SKM-1 treated with dmso at 0.1 percent for 144 hours (cell line): Measurements from ENCODE around the gene LRRC45.
A peak's percentile ranks its signal among the peaks of the same experiment; 100 is the strongest.

ENCODE experiments used
- DNase-seq: peaks from one replicate; lab custom pipeline; 2025; ENCODE audit not compliant: unreplicated experiment; lab: John Stamatoyannopoulos, UW

Gene LRRC45

DNA sequence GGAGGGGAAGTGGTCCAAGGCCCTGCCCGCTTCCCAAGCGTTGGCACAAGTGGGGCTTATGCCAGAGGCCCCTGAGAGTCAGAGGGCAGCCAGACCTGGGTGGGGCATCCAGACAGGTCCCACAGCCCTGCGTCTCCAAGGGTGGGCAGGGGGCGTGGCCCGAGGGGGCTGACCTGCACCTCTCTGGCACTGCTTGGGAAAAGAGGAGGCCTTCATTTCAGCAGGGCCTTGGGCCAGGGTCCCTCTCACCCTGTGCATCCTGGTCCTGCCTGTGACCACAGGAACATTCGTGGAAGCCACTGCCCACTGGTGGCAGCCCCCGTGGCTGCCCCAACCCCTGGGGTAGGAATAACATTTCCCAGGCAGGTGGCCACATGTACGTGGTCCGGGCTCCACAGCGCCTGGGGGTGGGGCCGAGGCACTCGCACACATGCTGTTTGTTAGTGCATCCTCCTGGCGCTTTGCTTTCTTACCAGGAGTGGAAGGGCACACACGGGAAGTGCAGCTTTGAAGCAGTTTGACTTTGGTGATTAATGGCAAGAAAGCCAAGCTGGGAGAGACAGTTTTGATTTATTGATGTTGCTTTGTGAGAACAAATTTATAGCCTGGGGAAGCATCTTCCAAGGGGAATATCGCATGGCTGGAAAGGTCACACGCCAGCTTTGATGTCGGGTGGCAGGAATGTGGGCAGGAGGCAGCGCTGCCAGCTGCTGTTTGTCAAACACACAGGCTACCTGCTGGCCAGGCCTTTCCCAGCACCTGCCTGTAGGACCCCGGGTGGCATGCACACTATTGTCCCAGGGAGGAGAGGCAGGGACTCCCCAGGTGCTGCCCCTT is 4.7 kb upstream of the LRRC45 start:
- no peak for DNase-seq

- no peak for DNase-seq
These were observed 4.0 kb upstream of the LRRC45 start for GRCh38 chr17:82018989-82019689.

GRCh38 chr17:82019690-82020571 is 3.2 kb upstream of the LRRC45 start:
- peak; percentile 62 for DNase-seq

DNA sequence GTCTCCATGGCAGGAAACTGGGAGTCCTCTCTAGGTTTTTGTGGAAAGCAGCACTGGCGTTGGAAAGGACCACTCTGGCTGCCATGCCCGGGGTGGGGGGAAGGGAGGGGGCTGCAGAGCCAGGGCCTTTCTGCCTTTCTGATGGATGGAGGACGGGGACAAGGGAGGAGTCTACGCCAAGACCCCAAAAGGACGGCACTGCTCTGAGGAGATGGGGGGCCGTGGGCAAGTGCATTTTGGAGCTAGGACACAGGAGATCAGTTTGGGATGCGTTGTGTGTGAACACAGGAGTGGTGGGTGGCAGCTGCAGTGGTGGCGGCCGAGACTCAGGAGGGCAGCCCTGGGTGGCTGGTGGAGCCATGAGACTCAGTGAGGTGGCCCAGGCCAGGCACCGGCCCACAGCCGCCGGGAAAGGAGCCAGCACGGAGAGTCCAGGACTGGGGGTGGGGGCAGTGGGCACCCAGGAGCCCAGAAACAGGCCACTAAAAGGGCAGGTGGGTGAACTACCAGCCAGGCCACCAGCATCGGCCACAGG is 2.5 kb upstream of the LRRC45 start:
- no peak for DNase-seq

DNA sequence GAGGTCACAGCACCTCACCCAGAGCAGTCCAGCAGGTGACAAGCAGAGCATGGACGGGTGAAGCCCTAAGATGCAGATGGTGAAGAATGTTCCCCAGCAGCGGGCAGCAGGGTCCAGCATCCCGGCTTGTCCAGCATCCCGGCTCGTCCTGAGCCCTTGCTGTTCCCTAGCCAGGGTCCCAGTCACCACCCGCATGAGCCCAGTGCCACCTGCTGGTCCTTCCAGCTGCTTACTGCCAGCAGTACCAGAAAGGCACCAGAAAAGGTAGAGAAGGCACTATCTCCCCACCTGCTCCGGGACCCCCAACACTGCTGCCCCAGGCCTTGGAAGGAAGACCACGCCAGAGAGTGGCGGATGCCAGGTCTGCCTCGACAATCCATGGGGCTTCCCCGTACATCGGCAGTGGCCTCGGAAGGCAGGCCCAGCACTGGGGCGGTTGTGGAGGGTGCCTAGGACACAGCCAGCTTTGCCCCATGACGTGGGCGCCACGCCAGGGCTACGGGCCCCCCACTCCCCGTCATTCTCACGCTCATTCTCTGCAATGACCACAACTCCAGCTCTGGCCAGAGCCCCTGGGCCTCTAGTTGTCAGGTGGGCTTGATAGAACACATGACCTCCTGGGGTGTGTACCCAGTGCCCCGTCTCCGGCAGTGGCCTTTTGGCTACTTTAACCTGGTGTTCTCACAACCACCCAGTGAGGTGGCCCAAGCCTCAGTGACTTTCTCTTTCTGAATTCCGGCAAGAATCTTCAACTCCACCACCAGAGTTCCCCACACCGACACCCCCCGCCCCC is 1.8 kb upstream of the LRRC45 start:
- no peak for DNase-seq

- DNase-seq, result no peak
These were observed 1.2 kb upstream of the LRRC45 start for GRCh38 chr17:82021900-82022309.

GRCh38 chr17:82022310-82022980 is 660 bp upstream of the LRRC45 start, which contains the start of gene CENPX:
TSS of gene CENPX (minus strand) at chr17:82022878. CDS start at chr17:82022861, 17 bp downstream.
- no peak for DNase-seq

GRCh38 chr17:82023447-82024241 is 539 bp downstream of the LRRC45 start:
- no peak for DNase-seq

DNA sequence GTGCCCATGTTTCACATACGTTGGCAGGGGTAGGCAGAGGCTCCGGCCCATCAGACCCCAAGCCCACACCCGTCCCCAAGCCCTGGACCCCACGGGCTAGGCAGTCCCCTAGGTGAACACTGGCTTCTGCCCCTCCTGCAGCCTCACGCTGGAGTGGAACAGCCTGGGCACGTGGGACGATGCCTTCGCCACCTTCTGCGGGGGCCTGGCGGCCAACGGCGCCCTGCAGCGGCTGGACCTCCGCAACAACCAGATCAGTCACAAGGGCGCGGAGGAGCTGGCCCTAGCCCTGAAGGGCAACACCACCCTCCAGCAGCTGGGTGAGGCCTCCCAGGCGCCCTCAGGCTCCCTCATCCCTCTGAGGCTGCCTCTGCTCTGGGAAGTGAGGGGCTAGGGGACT is 1.8 kb downstream of the LRRC45 start:
- DNase-seq, result no peak

DNA sequence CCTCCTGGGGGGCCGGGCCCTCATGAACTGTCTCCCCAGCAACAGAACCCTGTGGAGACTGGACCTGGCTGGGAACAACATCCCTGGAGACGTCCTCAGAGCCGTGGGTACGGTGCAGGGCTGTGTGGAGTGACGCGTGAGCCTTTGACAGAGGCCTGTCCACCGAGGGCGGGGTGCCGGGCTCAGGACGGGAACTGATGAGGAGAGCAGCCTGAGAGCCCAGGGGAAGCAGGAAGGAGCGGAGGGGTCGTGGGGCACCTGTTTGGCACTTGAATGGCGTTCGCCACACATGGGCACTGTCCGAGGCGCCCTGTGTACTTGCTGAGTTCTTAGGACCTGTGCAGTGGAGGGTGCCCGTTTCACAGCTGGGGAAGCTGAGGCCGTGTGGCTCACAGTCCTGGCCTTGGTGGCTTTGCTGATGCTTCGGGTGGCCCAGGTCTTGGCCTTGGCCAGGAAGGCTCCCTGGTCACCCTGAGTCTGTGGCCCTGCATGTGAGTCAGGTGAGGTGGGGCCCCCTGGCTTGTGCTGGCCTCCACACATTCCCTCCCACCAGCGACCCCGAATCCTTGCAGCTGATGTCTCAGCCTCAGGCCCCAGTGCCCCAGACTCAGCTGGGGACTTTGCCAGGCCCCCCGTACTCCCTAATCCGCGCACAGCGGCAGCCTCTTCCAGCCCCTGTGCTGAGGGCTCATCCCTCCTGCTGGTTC is 2.4 kb downstream of the LRRC45 start:
- DNase-seq, result no peak

GRCh38 chr17:82028246-82028645 is 5.1 kb downstream of the LRRC45 start:
- no peak for DNase-seq

DNA sequence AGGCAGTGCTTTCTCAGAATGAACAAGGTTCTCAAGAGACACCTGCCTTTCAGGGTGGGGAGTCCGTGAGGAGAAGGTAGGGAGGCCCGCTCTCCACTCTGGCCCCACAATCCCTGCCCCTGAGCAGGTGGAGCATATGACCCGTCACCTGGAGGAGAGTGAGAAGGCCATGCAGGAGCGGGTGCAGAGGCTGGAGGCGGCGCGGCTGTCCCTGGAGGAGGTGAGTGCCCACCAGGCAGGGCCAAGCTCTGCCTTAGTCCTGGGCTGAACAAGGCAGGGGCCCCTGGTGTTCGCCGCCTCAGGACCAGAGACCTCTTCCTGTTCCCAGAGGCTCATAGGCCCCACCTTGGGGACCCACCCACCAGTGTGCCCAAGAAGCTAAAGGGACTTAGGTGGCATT is 5.9 kb downstream of the LRRC45 start:
- no peak for DNase-seq

GRCh38 chr17:82029391-82029790 is 6.3 kb downstream of the LRRC45 start:
- DNase-seq, result no peak

GRCh38 chr17:82029990-82030469 is 6.9 kb downstream of the LRRC45 start:
- DNase-seq, result no peak

DNA sequence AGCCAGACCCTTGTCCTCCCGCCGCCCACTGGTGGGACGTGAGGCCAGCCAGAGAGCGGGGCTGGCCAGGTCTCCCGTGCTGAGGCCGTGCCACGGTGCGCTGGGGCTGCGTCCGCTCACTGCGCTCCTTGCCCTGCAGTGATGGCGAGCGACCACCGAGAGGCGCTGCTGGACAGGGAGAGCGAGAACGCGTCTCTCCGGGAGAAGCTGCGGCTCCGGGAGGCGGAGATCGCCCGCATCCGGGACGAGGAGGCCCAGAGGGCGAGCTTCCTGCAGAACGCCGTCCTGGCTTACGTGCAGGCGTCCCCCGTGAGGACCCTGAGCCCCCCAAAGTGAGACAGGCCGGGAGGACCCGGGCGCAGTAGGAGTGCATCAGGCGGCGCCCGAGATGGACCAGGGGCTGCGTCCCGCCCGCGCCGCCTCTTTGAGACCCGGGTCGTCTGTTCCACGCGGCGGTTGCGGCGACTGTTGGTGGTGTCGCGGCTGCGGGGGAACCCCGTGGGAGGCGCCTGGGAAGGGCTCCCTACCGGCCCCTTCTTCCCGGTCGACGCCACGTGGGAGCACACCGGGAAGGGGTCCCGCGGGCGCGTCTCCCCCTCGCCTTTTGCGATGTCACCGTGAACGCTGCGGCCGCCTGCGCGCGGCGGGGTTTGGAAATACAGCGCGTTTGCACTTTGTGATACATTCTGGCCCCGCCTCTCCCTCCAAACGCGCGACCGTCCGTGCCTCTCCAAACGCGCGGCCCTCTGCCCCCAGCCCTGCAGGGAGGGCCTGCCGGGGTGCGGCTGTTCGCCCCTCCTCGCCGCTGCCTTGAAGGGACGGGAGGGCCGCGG is 7.6 kb downstream of the LRRC45 start:
- DNase-seq, result no peak

DNA sequence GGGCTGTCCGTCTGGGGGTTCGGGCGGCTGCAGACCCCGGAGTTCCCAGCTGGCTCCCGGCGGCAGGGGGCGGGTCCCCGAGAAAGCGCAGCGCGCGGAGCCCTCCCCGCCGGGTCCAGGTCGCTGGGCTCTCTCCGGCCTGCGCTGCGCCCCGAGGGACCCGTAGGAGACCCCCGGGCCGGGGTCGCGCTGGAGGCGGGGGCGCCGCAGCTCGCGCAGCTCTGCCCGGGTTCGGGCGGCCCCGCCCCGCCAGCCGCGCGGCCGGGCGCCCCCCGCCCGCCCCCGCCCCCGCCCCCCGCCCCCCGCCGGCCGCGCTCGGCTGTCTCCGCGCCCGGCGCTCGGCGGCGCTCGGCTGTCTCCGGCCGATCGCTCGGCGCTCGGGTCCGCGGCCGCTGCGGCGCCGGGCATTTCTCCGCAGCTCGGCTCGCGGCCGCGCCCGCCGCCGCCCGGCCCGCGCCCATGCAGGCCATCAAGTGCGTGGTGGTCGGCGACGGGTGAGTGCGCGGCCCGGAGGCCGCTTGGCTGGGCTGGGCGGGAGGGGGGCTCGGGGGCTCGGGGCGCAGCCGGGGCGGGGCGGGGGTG is 8.3 kb downstream of the LRRC45 start, which contains the start of gene RAC3:
Gene RAC3, plus strand, starts transcription at position 376 of the 582 bp plus-strand sequence. Its CDS starts 84 bp downstream, at position 460.
- DNase-seq, result no peak
